ENCODE measurements around the gene TAAR5.
"Not testable (repeated sequence)": the region's sequence is repeated elsewhere in the genome, so short reads cannot be mapped to it uniquely, and the experiment has no call there.

TAAR5 gene

DNA sequence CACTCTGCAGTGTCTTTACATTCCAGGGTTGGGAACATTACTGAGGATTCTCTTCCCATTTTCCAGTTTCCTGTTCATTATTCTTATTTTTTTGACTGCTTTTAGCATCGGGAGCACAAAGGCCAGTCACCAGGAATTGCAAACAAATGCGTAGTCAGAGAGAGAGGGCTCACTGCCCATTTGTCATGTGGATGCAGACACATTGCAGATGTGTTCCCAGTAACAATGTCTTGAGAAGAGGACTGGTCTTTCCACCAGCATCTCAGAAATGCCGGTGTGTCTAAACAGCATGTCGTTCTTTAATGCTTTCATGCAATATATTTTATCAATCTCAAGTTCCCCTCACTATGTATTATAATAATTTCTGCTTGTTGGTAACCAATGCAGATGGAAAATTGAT lies 20.4 kb downstream of the TAAR5 start:
- no peak for DNase-seq

DNA sequence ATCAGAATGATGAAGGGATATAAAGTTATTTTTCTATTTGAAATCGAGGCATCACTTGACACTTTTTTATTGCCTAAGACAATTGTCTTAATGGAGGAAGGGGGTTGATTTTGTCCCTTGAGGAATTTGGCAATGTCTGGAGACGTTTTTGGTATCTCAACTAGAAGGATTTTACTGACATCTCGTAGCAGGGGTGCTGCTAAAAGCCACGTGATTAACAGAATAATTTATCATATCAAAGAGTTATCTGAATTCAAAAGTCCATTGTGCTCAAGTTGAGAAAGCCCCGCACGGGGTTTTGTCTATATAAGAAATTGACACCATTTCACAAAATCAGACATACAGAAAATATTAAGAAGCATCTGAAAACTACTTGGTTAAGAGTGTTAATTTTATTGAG lies 20.9 kb downstream of the TAAR5 start:
- DNase-seq, result no peak

DNA sequence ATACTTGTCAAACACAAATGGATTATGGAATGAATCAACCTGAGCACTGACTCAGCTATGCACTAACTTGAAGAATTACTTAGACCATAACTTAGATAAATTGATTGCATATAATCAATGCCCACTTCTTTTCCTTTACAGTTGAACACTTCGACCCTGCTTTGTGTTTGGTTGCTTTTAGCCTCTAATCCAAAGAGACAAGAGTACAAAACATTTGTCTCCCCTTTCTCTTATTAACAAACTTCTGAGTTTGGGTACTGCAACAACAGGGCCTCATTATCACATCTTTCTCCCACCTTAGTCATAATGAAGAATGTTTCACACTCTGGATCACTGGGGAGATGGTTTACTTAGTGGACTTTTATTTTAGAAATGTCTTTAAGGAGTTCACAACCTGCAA lies 22.0 kb downstream of the TAAR5 start:
- no peak for DNase-seq

DNA sequence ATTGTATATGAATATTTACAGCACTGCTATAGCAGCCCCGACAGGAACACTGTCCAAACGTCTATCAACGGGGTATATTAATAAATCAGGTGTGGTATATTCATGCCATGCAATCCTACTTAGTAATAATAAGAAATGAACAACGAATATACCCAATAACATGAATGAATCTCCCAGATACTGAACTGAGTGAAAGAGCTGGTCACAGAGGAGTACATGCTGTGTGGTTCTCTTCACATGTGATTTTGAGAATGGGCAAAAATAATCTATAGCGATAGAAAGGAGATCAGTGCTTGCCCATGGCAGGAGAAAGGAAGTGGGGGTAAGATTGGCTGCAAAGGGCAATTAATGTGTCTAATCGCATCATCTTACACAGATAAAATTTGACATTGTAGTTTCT lies 23.1 kb downstream of the TAAR5 start:
- no peak for DNase-seq

DNA sequence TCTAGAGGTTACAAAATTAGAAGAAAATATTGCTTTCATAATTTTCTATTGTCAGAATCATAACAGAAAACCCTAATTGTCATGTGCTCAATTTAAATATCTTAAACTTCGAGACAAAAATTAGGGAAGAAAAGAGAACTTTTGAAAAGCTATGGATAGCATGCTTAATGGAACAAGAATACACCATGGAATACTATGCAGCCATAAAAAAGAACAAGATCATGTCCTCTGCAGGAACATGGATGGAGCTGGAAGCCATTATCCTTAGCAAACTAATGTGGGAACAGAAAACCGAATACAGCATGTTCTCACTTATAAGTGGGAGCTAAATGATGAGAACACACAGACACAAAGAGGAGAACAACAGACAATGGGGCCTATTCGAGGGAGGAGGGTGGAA lies 29.5 kb downstream of the TAAR5 start:
- DNase-seq, result not testable (repeated sequence)

DNA sequence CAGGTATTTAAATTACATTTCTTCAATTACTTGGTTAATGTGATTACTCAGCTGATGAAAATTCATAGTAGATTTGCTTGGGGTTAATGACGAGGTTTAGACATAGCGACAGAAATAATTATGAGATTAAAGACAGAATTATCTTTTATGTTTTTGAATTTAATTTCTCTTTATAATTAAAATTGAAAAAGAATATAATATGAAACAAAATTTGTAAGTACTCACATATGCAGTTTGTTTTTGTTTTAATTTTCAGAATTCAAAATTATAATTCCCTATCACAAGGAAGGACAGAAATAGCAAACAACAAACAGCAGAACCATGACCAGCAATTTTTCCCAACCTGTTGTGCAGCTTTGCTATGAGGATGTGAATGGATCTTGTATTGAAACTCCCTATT lies 37.2 kb downstream of the TAAR5 start, which contains the start of gene TAAR8:
TSS of gene TAAR8 (plus strand) at position 301 of the 400 bp plus-strand sequence. CDS start at position 322, 21 bp downstream.
- DNase-seq, result no peak

DNA sequence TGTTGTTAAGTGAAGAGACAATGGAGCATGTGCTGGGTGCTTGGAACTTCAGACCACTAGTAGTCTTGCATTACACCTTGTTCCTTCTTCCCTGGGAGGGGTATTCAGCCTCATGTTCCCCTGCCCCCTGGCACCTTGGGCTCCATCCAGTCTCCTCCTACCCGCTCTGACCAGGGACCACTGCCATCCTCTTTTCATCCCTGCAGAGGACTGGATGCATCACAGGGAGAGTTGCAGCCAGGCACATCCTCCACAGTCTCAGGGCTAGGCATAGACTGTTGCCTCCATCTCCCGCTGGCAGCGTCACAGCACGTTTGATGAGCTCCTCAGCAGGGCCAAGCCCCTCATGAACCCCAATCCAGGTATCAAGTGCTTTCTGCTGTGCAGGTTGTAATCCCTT lies 38.3 kb downstream of the TAAR5 start:
- no peak for DNase-seq

DNA sequence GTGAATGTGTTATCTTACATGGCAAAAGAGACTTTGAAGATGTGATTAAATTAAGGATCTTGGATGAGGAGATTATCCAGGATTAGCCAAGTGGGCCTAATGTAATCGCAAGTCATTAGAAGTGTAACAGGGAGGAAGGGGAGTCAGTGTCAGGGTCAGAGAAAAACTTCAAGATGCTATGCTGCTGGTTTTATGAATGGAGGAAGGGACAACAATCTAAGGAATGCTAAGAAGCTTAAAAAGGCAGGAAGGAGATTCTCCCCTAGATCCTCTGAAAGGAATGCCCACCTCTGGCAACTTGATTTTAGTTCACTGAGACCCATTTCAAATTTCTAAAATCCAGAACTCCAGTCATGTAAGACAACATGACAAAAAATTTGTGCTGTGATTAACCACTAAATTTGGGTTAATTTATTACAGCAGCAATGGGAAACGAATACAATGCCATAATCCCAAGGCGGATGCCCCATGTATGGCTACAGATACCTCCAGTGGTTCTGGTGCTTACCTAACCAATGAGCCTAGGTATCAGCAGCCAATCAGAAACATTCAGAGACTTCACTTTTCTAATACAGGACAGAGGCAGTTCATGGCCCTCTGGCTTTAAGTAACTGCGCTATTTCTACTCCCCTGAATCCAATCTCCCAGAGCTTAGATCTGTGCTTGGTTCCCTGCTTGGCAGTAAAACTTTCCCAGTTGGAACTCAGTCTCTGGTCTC lies 40.6 kb downstream of the TAAR5 start:
- DNase-seq, result no peak

DNA sequence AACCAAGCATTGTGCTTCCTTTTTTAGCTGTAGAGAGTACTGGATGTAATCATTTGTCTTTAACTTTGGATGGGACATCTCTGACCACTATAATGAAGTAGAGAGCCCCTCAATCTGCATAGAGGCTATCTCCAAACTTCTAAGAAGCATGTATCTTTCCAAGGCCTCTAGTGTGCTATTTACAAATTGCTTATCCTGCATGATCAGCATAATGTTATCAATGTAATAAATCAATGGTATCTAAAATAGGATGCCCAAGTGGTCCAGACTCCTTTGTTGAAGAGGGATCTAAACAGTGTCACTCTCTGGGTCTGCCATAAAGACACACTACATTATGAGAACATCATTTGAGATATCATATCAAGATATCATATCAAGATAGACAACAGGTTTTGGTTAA lies 44.7 kb downstream of the TAAR5 start:
- DNase-seq, result no peak

Measured in activated CD4-positive, alpha-beta T cell treated with anti-CD3 and anti-CD28 coated beads for 4 hours (primary cell).